Skin epidermis (tissue), 12 donors: Measurements from ENCODE around the gene CEACAM3.
"Not testable (repeated sequence)": the region's sequence is repeated elsewhere in the genome, so short reads cannot be mapped to it uniquely, and the experiment has no call there.

Source experiments
- H3K27ac ChIP-seq, 21 experiments: fragments of 200-600 bp; sonication (generic) in 11 of 21; one replicate each; pipeline ENCODE4 v1.5.0; 2020; ENCODE audit warnings: mild to moderate bottlenecking in 3 of 21, inconsistent platforms in 2 of 21, moderate library complexity in 2 of 21
- H3K4me3 ChIP-seq, 7 experiments: fragments of 200-600 bp; sonication (generic) in 2 of 7; one replicate each; pipeline ENCODE4 v1.5.0; 2020; ENCODE audit warnings: inconsistent platforms in 2 of 7, mild to moderate bottlenecking in 2 of 7, moderate library complexity in 1 of 7

CEACAM3 gene

GRCh38 chr19:41789053-41789452 lies 7.3 kb upstream of the CEACAM3 start:
- not testable (repeated sequence) for H3K27ac ChIP-seq, H3K4me3 ChIP-seq

GRCh38 chr19:41792513-41793413 lies 3.6 kb upstream of the CEACAM3 start:
- Histone ChIP-seq H3K4me3 (no peak overlapping the region), H3K27ac (no peak overlapping the region)

- Histone ChIP-seq H3K27ac (no peak overlapping the region), H3K4me3 (no peak overlapping the region)
These were observed 3.0 kb upstream of the CEACAM3 start for GRCh38 chr19:41793414-41793727.

- Histone ChIP-seq H3K4me3 (no peak overlapping the region), H3K27ac (no peak overlapping the region)
These were observed 1.3 kb upstream of the CEACAM3 start for GRCh38 chr19:41795031-41795461.

GRCh38 chr19:41796901-41797300 lies 514 bp downstream of the CEACAM3 start:
- H3K4me3 ChIP-seq: no peak overlapping the region
- peak overlapping the region in 2 of 21 experiments; percentile 47 to 65 for H3K27ac ChIP-seq

GRCh38 chr19:41799444-41800000 lies 3.1 kb downstream of the CEACAM3 start:
- Histone ChIP-seq H3K4me3 (no peak overlapping the region), H3K27ac (peak overlapping the region in 2 of 21 experiments; percentile 8 to 41)

- Histone ChIP-seq H3K27ac (peak overlapping the region in 10 of 21 experiments; percentile 2 to 58 (median 22)), H3K4me3 (no peak overlapping the region)
These were observed 4.6 kb downstream of the CEACAM3 start for GRCh38 chr19:41801031-41801430.

- peak overlapping the region in 9 of 21 experiments; percentile 7 to 72 (median 49) for H3K27ac ChIP-seq
- no peak overlapping the region for H3K4me3 ChIP-seq
These were observed 5.4 kb downstream of the CEACAM3 start for GRCh38 chr19:41801792-41802211.

- H3K27ac ChIP-seq: peak overlapping the region in 7 of 21 experiments; percentile 7 to 72 (median 31)
- H3K4me3 ChIP-seq: no peak overlapping the region
These were observed 6.4 kb downstream of the CEACAM3 start for GRCh38 chr19:41802770-41803169.

- H3K27ac ChIP-seq: peak overlapping the region in 2 of 21 experiments; percentile 17 to 29
These were observed 7.9 kb downstream of the CEACAM3 start for GRCh38 chr19:41804336-41804735.

GRCh38 chr19:41807176-41807575 lies 10.8 kb downstream of the CEACAM3 start:
- Histone ChIP-seq H3K27ac (no peak overlapping the region), H3K4me3 (no peak overlapping the region)

More at GRCh38 chr19:41804336-41804735, 7.9 kb downstream of the CEACAM3 start:
- H3K4me3 ChIP-seq: no peak overlapping the region

GRCh38 chr19:41808663-41809566 lies 12.5 kb downstream of the CEACAM3 start:
- H3K4me3 ChIP-seq: no peak overlapping the region
- H3K27ac ChIP-seq: peak overlapping the region in 5 of 21 experiments; percentile 37 to 76 (median 67)

- Histone ChIP-seq H3K4me3 (no peak overlapping the region), H3K27ac (peak overlapping the region in 15 of 21 experiments; percentile 3 to 76 (median 54))
These were observed 13.9 kb downstream of the CEACAM3 start for GRCh38 chr19:41810301-41810700.

- Histone ChIP-seq H3K27ac (peak overlapping the region in 12 of 21 experiments; percentile 3 to 76 (median 56)), H3K4me3 (no peak overlapping the region)
These were observed 14.6 kb downstream of the CEACAM3 start for GRCh38 chr19:41811036-41811435.

- Histone ChIP-seq H3K27ac (peak overlapping the region in 2 of 21 experiments; percentile 30 to 76), H3K4me3 (no peak overlapping the region)
These were observed 15.6 kb downstream of the CEACAM3 start for GRCh38 chr19:41811981-41812380.

GRCh38 chr19:41813911-41814310 lies 17.5 kb downstream of the CEACAM3 start:
- no peak overlapping the region for H3K27ac ChIP-seq
- H3K4me3 ChIP-seq: no peak overlapping the region

- Histone ChIP-seq H3K4me3 (no peak overlapping the region), H3K27ac (no peak overlapping the region)
These were observed 18.9 kb downstream of the CEACAM3 start for GRCh38 chr19:41815301-41815700.

GRCh38 chr19:41816761-41817160 lies 20.4 kb downstream of the CEACAM3 start:
- Histone ChIP-seq H3K4me3 (no peak overlapping the region), H3K27ac (no peak overlapping the region)

GRCh38 chr19:41821003-41821735 lies 24.8 kb downstream of the CEACAM3 start:
- Histone ChIP-seq H3K4me3 (no peak overlapping the region), H3K27ac (no peak overlapping the region)
